HepG2 (cell line): ENCODE data around the gene PPP1R16B. TPM values are rescaled to one million over a fixed set of nuclear protein-coding genes. Genes with fewer than 3 reads are reported as not detected.

ENCODE experiments used
- ATF7 ChIP-seq, 2 experiments: fragments of 450-650 bp in 1 of 2; sonication (generic) in 1 of 2; formaldehyde crosslinking in 1 of 2; IDR thresholded peaks; 2 replicates each; pipeline versions ENCODE4 v1.4.0 to v1.6.1; 2016 to 2020; ENCODE audit warnings: antibody characterized with exemption in 1 of 2, mild to moderate bottlenecking in 1 of 2, missing genetic modification reagents in 1 of 2
- FOXO4 ChIP-seq: sonication (generic); formaldehyde crosslinking; conservative IDR thresholded peaks from 2 replicates; pipeline ENCODE4 v1.8.1; 2023; ENCODE audit warnings: missing genetic modification reagents
- MAFK ChIP-seq, 2 experiments: IDR thresholded peaks in 1 of 2; conservative IDR thresholded peaks in 1 of 2; 2 replicates each; pipeline ENCODE4 v1.6.1; 2011; ENCODE audit warnings: improper control_type of control experiment in 2 of 2, low read length in 2 of 2
- PBX3 ChIP-seq: sonication (generic); formaldehyde crosslinking; IDR thresholded peaks from 2 replicates; pipeline ENCODE4 v1.8.1; 2023; ENCODE audit warnings: missing genetic modification reagents, inconsistent platforms, borderline replicate concordance
- ZBTB2 ChIP-seq: sonication (generic); formaldehyde crosslinking; IDR thresholded peaks from 2 replicates; pipeline ENCODE4 v1.8.0; 2022; ENCODE audit warnings: low read depth, missing genetic modification reagents
- ZC3H13 ChIP-seq: sonication (generic); formaldehyde crosslinking; IDR thresholded peaks from 2 replicates; pipeline ENCODE4 v1.8.1; 2023; ENCODE audit warnings: mild to moderate bottlenecking, missing genetic modification reagents, moderate library complexity
- ZNF230 ChIP-seq: sonication (generic); formaldehyde crosslinking; IDR thresholded peaks from 2 replicates; pipeline ENCODE4 v1.4.0; 2020; ENCODE audit warnings: mild to moderate bottlenecking, missing genetic modification reagents
- ZNF329 ChIP-seq: sonication (generic); formaldehyde crosslinking; IDR thresholded peaks from 2 replicates; pipeline ENCODE4 v1.9.0; 2021; ENCODE audit warnings: low read depth, mild to moderate bottlenecking, missing genetic modification reagents
- ZNF382 ChIP-seq: sonication (generic); formaldehyde crosslinking; IDR thresholded peaks from 2 replicates; pipeline ENCODE4 v1.5.0; 2020; ENCODE audit warnings: missing genetic modification reagents, mild to moderate bottlenecking, borderline replicate concordance
- ZNF501 ChIP-seq: sonication (generic); formaldehyde crosslinking; IDR thresholded peaks from 2 replicates; pipeline ENCODE4 v1.5.1; 2020; ENCODE audit warnings: mild to moderate bottlenecking, moderate library complexity, missing genetic modification reagents
- polyA plus RNA-seq, 8 experiments: library from polyadenylated mRNA; depleted of rRNA in 3 of 8; stranded (reverse) in 7 of 8; unstranded in 1 of 8; fragments of >200 nt; fragmentation: Illumina TruSeq in 4 of 8; extraction: Trizol in 4 of 8; gene quantifications; 2 replicates each; pipeline versions ENCODE4 v1.2.1 to v1.2.3, GENCODE V29; 2011 to 2016; ENCODE audit warnings: low read depth in 4 of 8, missing spikeins in 1 of 8, mixed read lengths in 1 of 8; ENCODE audit not compliant: insufficient read depth in 1 of 8
- total RNA-seq, 5 experiments: library from RNA; depleted of rRNA; stranded (reverse); fragments of >200 nt; fragmentation: Illumina TruSeq; extraction: Trizol; gene quantifications; 2 replicates each; pipeline ENCODE4 v1.2.3, GENCODE V29; 2016; ENCODE audit warnings: low read depth in 1 of 5
- TF ChIP-seq, protein P1 (sequence below): sonication (generic); formaldehyde crosslinking; IDR thresholded peaks from 2 replicates; pipeline ENCODE4 v1.4.0; 2020; ENCODE audit warnings: missing genetic modification reagents
- TF ChIP-seq, protein P2 (sequence below): sonication (generic); formaldehyde crosslinking; IDR thresholded peaks from 2 replicates; pipeline ENCODE4 v1.4.0; 2020; ENCODE audit warnings: missing genetic modification reagents

Gene PPP1R16B
- total and polyA plus RNA-seq, 2 of the 13 experiments (the other 11 are each of a cell fraction or from before 2014, with no cell fraction given): 0.02 to 0.11 TPM

DNA sequence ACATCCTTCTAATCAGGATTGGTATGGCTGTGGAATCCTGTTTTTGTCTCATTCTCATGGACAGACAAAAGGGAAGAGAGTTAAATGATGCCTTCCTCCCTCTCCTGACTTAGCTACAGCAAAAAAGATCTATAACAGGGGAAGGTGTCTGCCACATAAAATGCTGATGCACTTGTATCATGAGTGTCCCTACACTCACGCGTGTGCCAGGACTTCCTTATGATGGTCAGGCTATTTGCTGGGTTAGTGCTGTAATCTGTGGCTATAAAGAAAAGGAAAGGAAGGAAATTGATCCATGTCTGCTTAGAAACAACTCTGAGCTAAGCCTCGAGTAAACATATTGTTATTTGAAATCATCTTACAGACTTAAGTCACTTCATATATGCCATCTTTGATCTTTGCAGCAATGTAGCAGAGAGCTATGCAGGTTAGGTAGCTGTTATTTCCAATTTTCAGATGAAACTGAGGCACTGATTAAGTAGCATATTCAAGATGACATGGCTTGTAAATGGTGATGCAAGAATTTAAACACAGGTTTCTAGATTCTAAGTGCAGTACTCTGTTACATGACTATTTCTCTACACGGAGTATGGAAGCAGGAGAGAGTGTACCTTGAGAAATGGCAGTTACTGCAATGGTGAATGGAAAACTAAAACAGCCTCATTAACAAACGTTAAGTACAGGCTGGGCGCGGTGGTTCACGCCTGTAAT is 148.3 kb downstream of the PPP1R16B start (continued):
- TF ChIP-seq PBX3 (CRISPR knock-in tag) (no peak), ZNF501 (CRISPR knock-in tag) (0 out of 2 replicates have a peak, but pooled peaks have one; percentile 9), ZNF329 (CRISPR knock-in tag) (no peak), ZNF230 (CRISPR knock-in tag) (no peak), ZC3H13 (0 out of 2 replicates have a peak, but pooled peaks have one; percentile 55), ATF7 (IDR thresholded peaks at IDR 0.05) (peak; percentile 69; the same call in 1 of the 2 replicates), ATF7 (CRISPR knock-in tag; IDR thresholded peaks at IDR 0.05) (no peak), ZBTB2 (CRISPR knock-in tag) (no peak), FOXO4 (CRISPR knock-in tag) (0 out of 2 replicates have a peak, but pooled peaks have one; percentile 48), ZNF382 (no peak), MAFK (conservative IDR thresholded peaks at IDR 0.05 in 1 of 2, IDR thresholded peaks at IDR 0.05 in 1 of 2; ENCODE audit: low read length in 2 of 2) (peak in 1 of 2 experiments; percentile 25; a peak in 1 of 4 replicates)
- TF ChIP-seq, protein P1, sequence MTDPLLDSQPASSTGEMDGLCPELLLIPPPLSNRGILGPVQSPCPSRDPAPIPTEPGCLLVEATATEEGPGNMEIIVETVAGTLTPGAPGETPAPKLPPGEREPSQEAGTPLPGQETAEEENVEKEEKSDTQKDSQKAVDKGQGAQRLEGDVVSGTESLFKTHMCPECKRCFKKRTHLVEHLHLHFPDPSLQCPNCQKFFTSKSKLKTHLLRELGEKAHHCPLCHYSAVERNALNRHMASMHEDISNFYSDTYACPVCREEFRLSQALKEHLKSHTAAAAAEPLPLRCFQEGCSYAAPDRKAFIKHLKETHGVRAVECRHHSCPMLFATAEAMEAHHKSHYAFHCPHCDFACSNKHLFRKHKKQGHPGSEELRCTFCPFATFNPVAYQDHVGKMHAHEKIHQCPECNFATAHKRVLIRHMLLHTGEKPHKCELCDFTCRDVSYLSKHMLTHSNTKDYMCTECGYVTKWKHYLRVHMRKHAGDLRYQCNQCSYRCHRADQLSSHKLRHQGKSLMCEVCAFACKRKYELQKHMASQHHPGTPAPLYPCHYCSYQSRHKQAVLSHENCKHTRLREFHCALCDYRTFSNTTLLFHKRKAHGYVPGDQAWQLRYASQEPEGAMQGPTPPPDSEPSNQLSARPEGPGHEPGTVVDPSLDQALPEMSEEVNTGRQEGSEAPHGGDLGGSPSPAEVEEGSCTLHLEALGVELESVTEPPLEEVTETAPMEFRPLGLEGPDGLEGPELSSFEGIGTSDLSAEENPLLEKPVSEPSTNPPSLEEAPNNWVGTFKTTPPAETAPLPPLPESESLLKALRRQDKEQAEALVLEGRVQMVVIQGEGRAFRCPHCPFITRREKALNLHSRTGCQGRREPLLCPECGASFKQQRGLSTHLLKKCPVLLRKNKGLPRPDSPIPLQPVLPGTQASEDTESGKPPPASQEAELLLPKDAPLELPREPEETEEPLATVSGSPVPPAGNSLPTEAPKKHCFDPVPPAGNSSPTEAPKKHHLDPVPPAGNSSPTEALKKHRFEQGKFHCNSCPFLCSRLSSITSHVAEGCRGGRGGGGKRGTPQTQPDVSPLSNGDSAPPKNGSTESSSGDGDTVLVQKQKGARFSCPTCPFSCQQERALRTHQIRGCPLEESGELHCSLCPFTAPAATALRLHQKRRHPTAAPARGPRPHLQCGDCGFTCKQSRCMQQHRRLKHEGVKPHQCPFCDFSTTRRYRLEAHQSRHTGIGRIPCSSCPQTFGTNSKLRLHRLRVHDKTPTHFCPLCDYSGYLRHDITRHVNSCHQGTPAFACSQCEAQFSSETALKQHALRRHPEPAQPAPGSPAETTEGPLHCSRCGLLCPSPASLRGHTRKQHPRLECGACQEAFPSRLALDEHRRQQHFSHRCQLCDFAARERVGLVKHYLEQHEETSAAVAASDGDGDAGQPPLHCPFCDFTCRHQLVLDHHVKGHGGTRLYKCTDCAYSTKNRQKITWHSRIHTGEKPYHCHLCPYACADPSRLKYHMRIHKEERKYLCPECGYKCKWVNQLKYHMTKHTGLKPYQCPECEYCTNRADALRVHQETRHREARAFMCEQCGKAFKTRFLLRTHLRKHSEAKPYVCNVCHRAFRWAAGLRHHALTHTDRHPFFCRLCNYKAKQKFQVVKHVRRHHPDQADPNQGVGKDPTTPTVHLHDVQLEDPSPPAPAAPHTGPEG: no peak
- TF ChIP-seq, protein P2, sequence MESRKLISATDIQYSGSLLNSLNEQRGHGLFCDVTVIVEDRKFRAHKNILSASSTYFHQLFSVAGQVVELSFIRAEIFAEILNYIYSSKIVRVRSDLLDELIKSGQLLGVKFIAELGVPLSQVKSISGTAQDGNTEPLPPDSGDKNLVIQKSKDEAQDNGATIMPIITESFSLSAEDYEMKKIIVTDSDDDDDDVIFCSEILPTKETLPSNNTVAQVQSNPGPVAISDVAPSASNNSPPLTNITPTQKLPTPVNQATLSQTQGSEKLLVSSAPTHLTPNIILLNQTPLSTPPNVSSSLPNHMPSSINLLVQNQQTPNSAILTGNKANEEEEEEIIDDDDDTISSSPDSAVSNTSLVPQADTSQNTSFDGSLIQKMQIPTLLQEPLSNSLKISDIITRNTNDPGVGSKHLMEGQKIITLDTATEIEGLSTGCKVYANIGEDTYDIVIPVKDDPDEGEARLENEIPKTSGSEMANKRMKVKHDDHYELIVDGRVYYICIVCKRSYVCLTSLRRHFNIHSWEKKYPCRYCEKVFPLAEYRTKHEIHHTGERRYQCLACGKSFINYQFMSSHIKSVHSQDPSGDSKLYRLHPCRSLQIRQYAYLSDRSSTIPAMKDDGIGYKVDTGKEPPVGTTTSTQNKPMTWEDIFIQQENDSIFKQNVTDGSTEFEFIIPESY (CRISPR knock-in tag): 0 out of 2 replicates have a peak, but pooled peaks have one; percentile 6
- TF ChIP-seq, all 625 proteins: peak for 8
